ENCODE results near the gene GOLGA3.
A peak's percentile ranks its signal among the peaks of the same experiment; 100 is the strongest.

GRCh38 chr12:132828706-132829534 is at the start of gene GOLGA3:
- TF ChIP-seq CREB1 (IDR thresholded peaks at IDR 0.05; ENCODE audit: low read depth), result peak; percentile 54
- TF ChIP-seq USF1 (IDR thresholded peaks at IDR 0.05), result peak; percentile 63; the same call in 1 of the 2 replicates
- TF ChIP-seq TAF1 (IDR thresholded peaks at IDR 0.05; ENCODE audit: low read depth), result peak; percentile 91
- TF ChIP-seq YY1 (IDR thresholded peaks at IDR 0.05; ENCODE audit: low read depth), result no peak; the same call in 1 of the 2 replicates
